GM19438 (cell line): Measurements from ENCODE around the gene MYO1C.
A peak's percentile ranks its signal among the peaks of the same experiment; 100 is the strongest.
"Not testable (repeated sequence)": the region's sequence is repeated elsewhere in the genome, so short reads cannot be mapped to it uniquely, and the experiment has no call there.

ENCODE experiments used
- ATAC-seq: cut with Tn5 transposase; IDR thresholded peaks from one replicate; pipeline ENCODE4 v1.9.1; 2021; ENCODE audit warnings: low read depth; ENCODE audit not compliant: unreplicated experiment

The MYO1C gene, protein sequence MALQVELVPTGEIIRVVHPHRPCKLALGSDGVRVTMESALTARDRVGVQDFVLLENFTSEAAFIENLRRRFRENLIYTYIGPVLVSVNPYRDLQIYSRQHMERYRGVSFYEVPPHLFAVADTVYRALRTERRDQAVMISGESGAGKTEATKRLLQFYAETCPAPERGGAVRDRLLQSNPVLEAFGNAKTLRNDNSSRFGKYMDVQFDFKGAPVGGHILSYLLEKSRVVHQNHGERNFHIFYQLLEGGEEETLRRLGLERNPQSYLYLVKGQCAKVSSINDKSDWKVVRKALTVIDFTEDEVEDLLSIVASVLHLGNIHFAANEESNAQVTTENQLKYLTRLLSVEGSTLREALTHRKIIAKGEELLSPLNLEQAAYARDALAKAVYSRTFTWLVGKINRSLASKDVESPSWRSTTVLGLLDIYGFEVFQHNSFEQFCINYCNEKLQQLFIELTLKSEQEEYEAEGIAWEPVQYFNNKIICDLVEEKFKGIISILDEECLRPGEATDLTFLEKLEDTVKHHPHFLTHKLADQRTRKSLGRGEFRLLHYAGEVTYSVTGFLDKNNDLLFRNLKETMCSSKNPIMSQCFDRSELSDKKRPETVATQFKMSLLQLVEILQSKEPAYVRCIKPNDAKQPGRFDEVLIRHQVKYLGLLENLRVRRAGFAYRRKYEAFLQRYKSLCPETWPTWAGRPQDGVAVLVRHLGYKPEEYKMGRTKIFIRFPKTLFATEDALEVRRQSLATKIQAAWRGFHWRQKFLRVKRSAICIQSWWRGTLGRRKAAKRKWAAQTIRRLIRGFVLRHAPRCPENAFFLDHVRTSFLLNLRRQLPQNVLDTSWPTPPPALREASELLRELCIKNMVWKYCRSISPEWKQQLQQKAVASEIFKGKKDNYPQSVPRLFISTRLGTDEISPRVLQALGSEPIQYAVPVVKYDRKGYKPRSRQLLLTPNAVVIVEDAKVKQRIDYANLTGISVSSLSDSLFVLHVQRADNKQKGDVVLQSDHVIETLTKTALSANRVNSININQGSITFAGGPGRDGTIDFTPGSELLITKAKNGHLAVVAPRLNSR

GRCh38 chr17:1492249-1493206 is at the start of gene MYO1C:
Gene MYO1C (minus strand): TSS chr17:1492686. CDS start chr17:1492487, 199 bp downstream.
- ATAC-seq = no peak

DNA sequence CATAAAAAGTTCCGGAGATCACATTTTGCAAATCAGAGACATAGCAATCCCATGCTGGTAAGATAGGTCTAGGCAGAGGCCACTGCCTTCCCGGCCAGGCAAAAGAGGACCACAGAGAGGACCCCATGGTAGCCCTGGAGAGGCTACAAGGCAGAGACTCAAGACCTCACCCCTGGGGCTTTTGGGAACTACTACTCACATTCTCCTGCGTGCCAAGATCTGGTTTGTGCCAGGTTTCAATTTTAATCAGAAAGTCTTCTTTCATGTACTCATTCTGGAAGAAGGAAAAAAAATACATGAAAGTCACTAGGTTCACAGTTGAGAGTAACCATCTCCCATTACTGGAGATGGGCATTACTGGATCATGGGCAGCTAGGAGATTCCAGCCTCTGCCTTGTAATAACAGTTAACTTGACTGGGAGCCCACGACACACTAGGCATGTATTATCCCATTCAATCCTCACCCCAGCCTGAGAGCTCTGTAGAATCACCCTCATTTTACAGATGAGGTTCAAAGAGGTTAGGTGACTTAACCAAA is 49.0 kb upstream of the MYO1C start:
- no peak for ATAC-seq

GRCh38 chr17:1539811-1540210 is 47.3 kb upstream of the MYO1C start:
- ATAC-seq = no peak

- no peak for ATAC-seq
Measured at GRCh38 chr17:1535737-1536136, 43.3 kb upstream of the MYO1C start.

GRCh38 chr17:1533661-1534325 is 41.3 kb upstream of the MYO1C start:
- ATAC-seq = no peak

DNA sequence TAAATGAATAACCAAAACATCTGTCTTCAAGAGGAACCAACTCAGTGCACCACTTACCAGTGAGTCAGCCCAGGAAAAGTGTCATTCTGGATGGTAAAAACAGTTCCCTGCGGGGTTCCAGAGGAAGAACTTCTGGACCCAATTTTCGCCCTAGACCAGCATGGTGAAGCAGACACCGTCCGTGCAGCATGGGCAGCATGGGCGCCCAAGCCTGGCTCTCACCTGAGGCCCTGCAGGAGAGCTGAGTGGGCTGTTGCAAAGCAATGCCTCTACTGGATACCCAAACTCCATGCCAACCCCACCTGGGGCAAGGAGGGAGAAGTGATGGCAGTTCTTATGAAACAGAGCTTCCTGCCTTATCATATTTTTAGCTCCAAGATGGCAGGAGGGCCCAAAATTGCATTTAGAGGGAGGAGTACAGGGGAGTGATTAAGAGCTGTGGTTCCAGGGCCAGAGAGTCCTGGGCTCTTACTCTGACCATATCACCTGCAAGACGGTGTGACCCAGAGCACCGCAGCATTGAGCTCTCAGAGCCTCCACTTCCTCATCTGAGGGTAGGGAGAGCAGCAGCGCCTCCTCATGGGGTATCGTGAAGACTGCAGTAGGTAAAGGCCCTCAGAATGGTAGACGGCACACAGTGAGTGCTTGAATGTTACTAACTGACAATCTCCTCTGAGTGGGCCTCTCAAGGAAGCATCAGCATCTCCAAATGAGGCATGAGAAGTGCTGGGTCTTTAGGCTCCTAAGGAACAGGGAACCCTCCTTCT is 40.5 kb upstream of the MYO1C start:
- ATAC-seq = no peak

- no peak for ATAC-seq
Measured at GRCh38 chr17:1529863-1530262, 37.4 kb upstream of the MYO1C start.

GRCh38 chr17:1526876-1527275 is 34.4 kb upstream of the MYO1C start:
- ATAC-seq = not testable (repeated sequence)

- no peak for ATAC-seq
Measured at GRCh38 chr17:1522626-1523025, 30.1 kb upstream of the MYO1C start.

DNA sequence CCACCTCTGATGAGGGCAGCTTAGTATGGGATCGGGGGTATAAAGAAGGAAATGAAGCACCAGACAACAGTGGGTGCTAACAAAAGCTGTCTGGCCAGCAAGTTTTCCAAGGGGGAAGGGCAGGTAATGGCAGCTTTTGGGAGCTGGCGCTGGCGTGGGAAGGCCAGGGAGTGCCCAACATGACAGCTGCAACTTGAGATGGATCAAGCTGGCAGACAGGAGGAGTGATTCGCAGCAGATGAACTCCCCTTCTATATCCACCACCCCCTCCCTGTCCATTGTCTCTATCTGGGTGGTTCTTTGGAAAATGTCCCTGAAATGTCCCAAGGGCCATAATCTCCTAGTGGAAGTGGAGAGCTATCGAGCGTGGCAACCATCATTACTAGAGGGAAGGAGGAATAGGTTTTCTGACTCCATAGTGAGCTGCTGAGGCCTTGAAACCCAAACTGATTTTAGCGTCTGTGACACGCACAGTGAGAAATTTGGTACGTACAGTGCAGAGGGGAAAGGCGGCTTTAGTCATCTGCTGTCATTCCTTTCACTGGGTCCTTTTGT is 28.7 kb upstream of the MYO1C start:
- no peak for ATAC-seq

- ATAC-seq = no peak
Measured at GRCh38 chr17:1519678-1520077, 27.2 kb upstream of the MYO1C start.

DNA sequence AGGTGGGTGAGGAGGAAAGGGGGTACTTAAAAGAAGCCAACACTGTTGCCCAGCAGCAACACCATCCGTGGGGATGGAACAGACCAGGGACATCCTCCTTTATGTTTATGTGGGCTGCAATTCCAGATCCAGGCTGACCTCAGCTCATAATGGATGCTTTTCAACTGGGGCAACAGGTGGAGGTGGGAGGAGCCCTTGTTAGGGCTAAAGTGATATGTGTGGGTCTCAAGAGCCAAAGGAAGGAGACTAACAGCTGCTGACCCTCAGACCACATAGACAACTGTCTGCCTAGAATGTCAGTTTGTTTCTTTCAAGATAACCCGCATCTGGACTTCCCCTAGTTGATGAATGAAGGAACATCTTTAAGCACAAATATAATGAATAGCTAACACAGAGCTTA is 25.9 kb upstream of the MYO1C start:
- no peak for ATAC-seq

- peak; percentile 81 for ATAC-seq
Measured at GRCh38 chr17:1516388-1517161, 24.1 kb upstream of the MYO1C start, which contains the start of gene INPP5K. Gene INPP5K (minus strand): TSS chr17:1516612. CDS start chr17:1516499, 113 bp downstream.

- ATAC-seq = no peak
Measured at GRCh38 chr17:1515640-1516387, 23.3 kb upstream of the MYO1C start.

- ATAC-seq = no peak
Measured at GRCh38 chr17:1512351-1512750, 19.9 kb upstream of the MYO1C start.

GRCh38 chr17:1511756-1512321 is 19.4 kb upstream of the MYO1C start:
- ATAC-seq = no peak
